ENCODE results near the gene FOXK1. TPM values are rescaled to one million over a fixed set of nuclear protein-coding genes. Genes with fewer than 3 reads are reported as not detected.

The FOXK1 gene
- total and polyA plus RNA-seq, 2 of the 13 experiments (the other 11 are each of a cell fraction or from before 2014, with no cell fraction given), result 4.6 to 8.8 TPM

GRCh38 chr7:4742051-4742573 is 60.0 kb downstream of the FOXK1 start (continued):
- TF ChIP-seq ZNF446 (CRISPR knock-in tag; IDR thresholded peaks at IDR 0.05) (no peak), ZFX (CRISPR knock-in tag; IDR thresholded peaks at IDR 0.05; ENCODE audit: low read depth) (peak; percentile 27; the same call in 1 of the 2 replicates), NR0B2 (CRISPR knock-in tag; IDR thresholded peaks at IDR 0.05) (no peak), ZNF180 (CRISPR knock-in tag; IDR thresholded peaks at IDR 0.05; ENCODE audit: borderline replicate concordance, low read depth) (no peak), JARID2 (CRISPR knock-in tag; IDR thresholded peaks at IDR 0.05; ENCODE audit: insufficient replicate concordance) (no peak), ZNF124 (CRISPR knock-in tag; IDR thresholded peaks at IDR 0.05) (peak; percentile 43; the same call in 1 of the 2 replicates), ZC3H13 (CRISPR knock-in tag; IDR thresholded peaks at IDR 0.05) (no peak), NFE2L2 (IDR thresholded peaks at IDR 0.05; ENCODE audit: low read length) (no peak), ELF4 (CRISPR knock-in tag; IDR thresholded peaks at IDR 0.05; ENCODE audit: borderline replicate concordance) (no peak), ZMYM2 (CRISPR knock-in tag; IDR thresholded peaks at IDR 0.05) (peak; percentile 76; the same call in 1 of the 2 replicates), ZBTB43 (CRISPR knock-in tag; conservative IDR thresholded peaks at IDR 0.05) (no peak), MIER3 (CRISPR knock-in tag; IDR thresholded peaks at IDR 0.05; ENCODE audit: borderline replicate concordance) (no peak; the same call in 1 of the 2 replicates), SYNCRIP (IDR thresholded peaks at IDR 0.05; ENCODE audit: insufficient read depth, low read depth, low read length) (no peak), TRIM24 (CRISPR knock-in tag; IDR thresholded peaks at IDR 0.05) (no peak), DR1 (CRISPR knock-in tag; IDR thresholded peaks at IDR 0.05) (no peak), ZNF616 (CRISPR knock-in tag; IDR thresholded peaks at IDR 0.05; ENCODE audit: low read depth) (no peak), ZNF44 (CRISPR knock-in tag; IDR thresholded peaks at IDR 0.05) (no peak), ELK4 (CRISPR knock-in tag; IDR thresholded peaks at IDR 0.05; ENCODE audit: borderline replicate concordance) (no peak), MYPOP (CRISPR knock-in tag; IDR thresholded peaks at IDR 0.05) (peak; percentile 66; the same call in 1 of the 2 replicates), HDAC2 (CRISPR knock-in tag; IDR thresholded peaks at IDR 0.05) (peak; percentile 82), RARA (CRISPR knock-in tag; IDR thresholded peaks at IDR 0.05) (peak; percentile 81), ZNF367 (CRISPR knock-in tag; IDR thresholded peaks at IDR 0.05; ENCODE audit: borderline replicate concordance) (no peak), SP2 (CRISPR knock-in tag; IDR thresholded peaks at IDR 0.05) (no peak), HES4 (CRISPR knock-in tag; IDR thresholded peaks at IDR 0.05; ENCODE audit: borderline replicate concordance) (no peak), ZNF782 (CRISPR knock-in tag; IDR thresholded peaks at IDR 0.05; ENCODE audit: borderline replicate concordance) (no peak), ISL2 (CRISPR knock-in tag; IDR thresholded peaks at IDR 0.05) (no peak), THAP8 (CRISPR knock-in tag; IDR thresholded peaks at IDR 0.05; ENCODE audit: borderline replicate concordance) (no peak)

Measured in HepG2 (cell line).